CD4-positive, alpha-beta T cell treated with Interleukin-21 for 1 hour (primary cell): ENCODE data around the gene NUP210L.
"Not testable (repeated sequence)": the region's sequence is repeated elsewhere in the genome, so short reads cannot be mapped to it uniquely, and the experiment has no call there.

Experiments used
- DNase-seq: peaks from one replicate; pipeline ENCODE4 v3.0.0-alpha.2; 2020

Gene NUP210L

DNA sequence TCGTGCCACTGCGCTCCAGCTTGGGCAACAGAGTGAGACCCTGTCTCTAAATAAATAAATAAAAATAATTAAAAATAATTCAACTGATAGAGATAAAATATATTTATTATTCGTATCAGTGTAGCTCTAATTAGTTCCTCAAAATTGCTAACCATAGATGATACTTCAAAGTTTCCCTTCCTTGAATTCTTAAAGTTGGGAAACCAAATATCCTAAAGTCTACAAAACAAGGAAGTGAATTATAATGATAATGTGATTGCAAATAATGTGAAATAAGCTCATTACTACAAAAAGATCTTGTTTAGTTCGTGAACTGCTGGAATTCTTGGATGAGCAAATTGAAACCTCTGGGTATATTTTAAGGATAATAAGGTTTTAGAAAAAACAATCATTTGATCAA is 60.5 kb downstream of the NUP210L start:
- DNase-seq: no peak

DNA sequence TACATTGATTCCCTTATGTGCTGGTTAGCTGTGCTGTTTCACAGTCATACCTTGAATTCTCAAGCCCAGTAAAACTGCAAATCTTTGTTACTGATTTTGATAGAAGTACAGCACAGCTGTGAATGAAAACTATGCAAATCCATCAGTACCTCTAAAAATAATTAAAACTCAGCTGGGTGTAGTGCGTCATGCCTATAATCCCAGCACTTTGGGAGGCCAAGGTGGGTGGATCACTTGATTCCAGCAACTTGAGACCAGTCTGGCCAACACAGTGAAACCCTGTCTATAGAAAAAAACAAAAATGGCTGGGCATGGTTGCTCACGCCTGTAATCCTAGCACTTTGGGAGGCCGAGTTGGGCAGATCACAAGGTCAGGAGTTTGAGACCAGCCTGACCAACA is 61.2 kb downstream of the NUP210L start:
- DNase-seq: no peak

DNA sequence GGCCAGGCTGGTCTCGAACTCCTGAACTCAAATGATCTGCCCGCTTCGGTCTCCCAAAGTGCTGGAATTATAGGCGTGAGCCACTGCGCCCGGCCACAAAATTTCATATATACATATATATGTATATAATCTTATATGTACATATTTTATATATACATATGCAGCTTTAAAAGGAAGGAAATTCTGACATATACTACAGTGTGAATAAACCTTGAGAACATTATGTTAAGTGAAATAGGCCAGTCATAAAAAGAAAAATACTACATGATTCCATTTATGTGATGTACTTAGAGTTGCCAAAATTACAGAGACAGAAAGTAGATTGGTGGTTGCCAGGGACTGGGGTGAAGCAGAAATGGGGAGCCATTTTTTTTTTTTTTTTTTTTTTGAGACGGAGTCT is 63.2 kb downstream of the NUP210L start:
- DNase-seq: no peak

DNA sequence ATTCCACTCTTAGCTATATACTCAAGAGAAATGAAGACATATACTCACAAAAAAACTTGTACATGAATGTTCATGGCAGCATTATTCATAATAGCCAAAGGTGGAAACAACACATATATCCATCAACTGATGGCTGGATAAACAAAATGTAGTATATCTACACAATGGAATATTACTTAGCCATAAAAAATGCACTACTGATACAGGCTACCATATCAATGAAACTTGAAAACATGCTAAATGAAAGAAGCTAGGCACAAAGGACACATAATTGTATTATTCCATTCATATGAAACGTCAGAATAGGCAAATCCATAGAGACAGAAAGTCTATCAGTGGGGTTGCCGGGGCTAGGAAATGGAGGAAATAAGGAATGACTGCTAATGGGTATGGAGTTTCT is 67.3 kb downstream of the NUP210L start:
- DNase-seq: no peak

DNA sequence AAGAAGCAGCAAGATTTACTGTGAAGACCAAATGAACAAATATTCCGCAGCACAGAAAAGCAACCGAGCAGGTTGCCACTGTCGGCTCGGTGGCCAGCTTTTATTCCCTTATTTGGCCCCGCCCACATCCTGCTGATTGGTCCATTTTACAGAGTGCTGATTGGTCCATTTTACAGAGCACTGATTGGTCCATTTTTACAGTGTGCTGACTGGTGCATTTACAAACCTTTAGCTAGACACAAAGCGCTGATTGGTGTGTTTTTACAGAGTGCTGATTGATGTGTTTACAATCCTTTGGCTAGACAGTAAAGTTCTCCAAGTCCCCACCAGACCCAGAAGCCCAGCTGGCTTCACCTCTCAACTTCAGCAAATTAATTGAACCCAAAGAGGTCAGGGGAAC is 71.8 kb downstream of the NUP210L start:
- DNase-seq: not testable (repeated sequence)

DNA sequence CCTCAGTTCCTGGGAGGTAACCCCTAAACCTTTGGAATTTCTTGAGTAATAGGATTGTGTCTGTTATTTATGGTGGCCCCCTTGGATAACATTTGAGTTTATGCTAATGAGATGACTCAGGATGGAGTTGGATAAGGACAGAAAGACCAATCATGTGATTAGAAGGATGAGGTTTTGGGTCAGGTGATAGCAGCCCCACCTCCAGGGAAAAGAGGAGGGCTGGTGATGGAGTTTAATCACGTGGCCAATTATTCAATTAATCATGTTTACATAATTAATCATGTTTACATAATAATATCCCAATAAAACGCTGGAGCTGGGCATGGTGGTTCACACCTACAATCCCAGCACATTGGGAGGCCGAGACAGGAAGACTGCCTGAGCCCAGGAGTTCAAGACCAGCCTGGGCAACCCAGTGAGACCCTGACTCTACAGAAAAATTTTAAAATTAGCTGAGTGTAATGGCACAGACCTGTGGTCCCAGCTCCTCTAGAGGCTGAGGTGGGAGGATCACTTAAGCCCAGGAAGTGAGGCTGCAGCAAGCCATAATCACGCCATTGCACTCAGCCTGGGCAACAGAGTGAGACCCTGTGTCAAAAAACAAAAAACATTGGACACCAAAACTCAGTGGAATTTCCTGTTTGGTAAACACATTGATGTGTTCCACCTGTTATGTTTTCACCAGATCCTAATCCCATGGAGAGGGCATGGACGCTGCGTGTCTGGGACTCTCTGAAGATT is 73.3 kb downstream of the NUP210L start:
- DNase-seq: no peak

DNA sequence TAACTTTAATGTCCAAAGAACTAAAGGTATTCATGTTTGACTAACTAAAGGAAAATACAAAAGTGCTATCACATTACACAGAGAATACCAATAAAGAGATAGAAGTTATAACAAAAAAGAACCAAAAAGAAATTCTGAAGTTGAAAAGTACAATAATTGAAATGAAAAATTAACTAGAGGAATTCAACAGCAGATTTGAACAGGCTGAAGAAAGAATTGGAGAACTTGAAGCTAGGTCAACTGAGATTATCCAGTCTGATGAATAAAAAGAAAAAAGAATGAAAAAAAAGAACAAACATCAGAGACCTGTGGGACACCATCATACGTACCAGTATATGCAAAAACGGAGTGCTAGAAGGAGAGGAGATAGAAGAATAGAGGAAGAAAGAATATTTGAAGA is 78.5 kb downstream of the NUP210L start:
- no peak for DNase-seq

DNA sequence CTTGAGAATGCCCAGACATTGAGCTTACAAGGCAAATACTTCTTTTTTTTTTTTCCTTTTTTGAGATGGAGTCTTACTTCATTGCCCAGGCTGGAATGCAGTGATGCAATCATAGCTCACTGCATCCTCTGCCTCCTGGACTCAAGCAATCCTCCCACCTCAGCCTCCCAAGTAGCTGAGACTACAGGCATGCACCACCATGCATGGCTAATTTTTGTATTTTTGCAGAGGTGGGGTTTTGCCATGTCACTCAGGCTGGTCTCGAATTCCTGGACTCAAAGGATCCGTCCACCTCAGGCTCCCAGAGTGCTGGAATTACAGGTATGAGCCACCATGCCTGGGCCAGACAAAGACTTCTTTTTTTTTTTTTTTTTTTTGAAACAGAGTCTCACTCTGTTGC is 79.1 kb downstream of the NUP210L start:
- no peak for DNase-seq

DNA sequence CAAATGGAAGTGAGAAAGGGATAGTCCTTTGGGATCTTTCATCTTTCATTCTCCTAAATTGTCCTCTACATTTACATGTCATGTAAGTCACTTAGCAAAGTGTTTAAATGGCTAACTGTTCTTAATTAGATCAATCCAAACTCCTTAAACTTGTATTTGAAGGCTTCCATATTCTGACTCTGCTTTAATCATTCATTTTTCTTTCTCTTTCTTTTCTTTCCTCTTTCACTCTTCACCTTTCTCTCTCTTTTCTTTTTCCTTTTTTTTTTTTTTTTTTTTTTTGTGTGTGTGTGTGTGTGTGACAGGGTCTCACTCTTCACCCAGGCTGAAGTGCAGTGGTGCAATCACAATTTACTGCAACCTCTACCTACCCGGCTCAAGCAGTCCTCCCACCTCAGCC is 92.6 kb downstream of the NUP210L start:
- DNase-seq: no peak

DNA sequence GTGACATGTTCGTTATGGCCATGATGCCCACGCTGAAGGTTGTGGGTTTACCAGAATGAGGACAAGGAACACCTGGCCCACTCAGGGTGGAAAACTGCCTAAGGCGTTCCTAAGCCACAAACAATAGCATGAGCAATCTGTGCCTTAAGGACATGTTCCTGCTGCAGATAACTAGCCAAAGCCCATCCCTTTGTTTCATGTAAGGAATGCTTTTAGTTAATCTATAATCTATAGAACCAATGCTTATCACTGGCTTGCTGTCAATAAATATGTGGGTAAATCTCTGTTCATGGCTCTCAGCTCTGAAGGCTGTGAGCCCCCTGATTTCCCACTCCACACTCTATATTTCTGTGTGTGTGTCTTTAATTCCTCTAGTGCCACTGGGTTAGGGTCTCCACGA is 107.4 kb downstream of the NUP210L start:
- DNase-seq: not testable (repeated sequence)

DNA sequence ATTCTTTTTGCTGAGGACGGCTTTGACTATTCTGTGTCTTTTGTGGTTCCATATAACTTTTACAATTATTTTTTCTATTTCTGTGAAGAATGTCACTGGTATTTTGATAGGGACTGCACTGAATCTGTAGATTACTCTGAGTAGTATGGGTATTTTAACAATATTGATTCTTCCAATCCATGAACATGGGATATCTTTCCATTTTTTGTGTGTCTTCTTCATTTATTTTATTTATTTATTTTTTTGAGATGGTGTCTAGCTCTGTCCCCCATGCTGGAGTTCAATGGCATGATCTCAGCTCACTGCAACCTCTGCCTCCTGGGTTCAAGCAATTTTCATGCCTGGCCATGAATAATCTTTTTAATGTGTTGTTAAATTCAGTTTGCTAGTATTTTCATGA is 121.2 kb downstream of the NUP210L start:
- DNase-seq: not testable (repeated sequence)

DNA sequence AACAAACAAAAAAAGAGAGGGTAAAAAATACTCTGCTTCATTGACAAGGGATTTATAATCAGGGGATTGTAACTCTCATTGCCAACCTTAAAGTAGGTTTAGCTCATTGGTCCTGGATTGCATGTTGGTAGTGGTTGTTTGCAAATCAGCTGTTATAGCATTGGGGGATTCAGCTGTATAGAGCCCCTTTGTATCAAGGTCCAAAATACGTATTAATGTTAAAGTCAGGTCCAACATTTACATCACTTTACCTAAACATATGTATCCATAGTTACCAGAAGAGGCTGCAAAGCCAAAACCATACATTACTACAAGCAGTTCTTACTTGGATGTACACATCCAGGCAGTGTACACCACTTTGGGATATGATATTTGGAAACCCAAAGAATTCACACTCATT is 134.9 kb downstream of the NUP210L start:
- DNase-seq: no peak

DNA sequence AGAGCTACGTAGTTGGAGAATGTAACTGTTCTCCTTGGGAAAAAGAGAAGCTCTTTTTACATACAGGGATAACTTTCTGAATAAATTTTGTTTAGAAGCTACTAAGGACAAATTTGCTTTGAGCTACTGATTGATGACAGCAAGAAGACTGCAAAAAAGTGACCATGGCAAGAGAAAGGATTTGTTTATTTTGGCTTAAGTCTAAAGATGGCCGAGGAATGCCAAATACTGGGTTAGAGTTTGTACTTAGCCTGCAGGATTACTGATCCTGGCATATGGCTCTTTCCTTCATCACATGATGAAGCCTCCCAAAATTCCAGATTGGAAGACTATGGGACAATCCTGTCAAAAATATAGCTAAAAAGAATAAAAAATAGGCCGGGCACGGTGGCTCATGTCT is 135.6 kb downstream of the NUP210L start:
- DNase-seq: no peak

DNA sequence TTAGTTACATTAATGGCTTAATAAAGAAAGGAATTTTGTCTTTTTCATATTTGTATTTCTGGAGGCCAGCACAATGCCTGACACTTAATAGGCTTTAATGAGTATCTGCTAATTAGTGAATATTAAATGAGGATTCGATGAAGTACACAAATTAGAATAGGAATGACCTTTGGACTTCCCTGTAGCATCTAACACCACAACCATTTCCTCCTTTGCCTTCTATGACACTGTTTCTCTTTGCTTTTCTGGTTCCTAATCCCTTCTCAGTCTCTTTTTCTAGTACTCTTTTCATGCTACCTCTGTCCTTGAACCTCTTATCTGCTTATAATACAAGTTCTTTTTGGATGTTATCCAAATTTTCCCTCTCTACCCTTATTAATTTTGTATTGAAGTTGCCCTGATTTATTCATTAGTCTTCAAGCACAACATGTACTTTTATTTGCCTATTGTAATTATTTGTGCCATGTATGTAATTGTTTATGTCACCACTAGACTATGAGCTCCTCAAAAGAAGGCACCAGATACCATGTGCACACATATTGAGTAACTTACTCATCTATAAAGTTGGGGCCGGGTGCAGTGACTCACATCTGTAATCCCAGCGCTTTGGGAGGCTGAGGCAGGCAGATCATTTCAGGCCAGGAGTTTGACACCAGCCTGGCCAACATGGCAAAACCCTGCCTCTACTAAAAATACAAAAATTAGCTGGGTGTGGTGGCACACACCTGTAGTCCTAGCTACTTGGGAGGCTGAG is 140.5 kb downstream of the NUP210L start:
- no peak for DNase-seq

DNA sequence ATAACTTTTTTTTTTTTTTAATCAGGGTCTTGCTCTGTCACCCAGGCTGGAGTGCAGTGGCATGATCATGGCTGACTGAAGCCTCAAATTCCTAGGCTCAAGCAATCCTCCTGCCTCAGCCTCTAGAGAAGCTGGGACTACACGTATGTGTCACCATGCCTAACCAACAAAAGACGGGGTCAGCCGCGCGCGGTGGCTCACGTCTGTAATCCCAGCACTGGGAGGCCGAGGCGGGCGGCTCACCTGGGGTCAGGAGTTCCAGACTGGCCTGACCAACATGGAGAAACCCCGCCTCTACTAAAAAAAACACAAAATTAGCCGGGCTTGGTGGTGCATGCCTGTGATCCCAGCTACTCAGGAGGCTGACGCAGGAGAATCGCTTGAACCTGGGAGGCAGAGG is 142.3 kb downstream of the NUP210L start:
- DNase-seq: not testable (repeated sequence)

DNA sequence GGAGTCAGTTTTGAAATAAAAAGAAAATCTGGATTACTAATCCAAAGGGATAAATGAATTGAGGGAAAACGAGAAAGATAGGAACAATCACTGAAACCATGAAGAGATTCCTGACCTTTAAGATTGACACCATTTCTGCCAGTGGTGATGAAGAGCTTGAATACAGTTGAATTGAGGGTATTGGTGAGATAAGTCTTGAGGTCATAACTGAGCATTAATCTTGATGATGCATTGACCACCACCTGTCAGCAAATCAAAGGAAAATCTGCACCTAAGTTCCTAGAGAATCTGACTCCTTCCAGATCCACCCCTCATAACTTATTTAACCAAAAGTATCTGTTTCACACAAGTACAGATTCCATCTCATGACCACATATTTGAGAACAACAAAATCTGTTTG is 142.7 kb downstream of the NUP210L start:
- DNase-seq: no peak

DNA sequence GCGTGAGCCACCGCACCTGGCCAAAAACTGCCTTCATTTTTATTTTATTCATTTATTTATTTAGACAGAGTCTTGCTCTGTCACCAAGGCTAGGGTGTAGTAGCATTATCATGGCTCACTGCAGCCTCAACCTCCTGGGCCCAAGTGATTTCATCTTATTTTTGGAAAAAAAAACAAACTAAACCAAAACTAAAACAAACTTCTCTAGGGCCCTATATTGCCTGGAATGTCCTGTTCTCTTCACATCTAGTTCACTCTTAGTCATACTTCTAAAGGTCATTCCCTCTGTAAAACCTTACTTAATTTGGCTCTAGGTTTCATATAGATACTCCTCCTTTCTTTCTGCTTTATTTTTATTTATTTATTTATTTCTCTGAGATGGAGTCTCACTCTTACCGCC is 148.7 kb downstream of the NUP210L start:
- DNase-seq: no peak

DNA sequence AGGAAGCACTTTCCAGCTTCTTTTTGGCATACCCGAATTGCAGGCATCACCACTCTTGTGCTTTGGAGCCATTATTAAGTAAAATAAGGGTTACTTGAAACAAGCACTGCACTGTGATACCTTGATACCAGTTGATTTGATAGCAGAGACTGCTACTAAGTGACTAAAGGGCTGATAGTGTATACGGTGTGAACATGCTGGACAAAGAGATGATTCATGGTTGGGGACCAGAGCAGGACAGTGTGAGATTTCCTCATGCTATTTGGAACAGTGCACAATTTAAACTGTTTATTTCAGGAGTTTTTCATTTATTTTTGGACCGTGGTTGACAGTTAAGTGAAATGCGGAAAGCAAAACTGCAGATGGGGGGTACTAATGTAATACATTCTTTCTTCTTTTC is 154.5 kb downstream of the NUP210L start:
- DNase-seq: no peak

DNA sequence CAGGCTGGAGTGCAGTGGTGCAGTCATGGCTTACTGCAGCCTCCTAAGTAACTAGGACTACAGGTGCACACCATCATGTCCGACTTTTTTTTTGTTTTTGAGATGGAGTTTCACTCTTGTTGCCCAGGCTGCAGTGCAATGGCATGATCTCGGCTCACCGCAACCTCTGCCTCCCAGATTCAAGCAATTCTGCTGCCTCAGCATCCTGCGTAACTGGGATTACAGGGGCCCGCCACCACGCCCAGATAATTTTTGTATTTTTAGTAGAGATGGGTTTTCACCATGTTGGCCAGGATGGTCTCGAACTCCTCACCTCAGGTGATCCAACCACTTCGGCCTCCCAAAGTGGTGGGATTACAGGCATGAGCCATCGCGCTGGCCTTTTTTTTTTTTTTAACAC is 158.0 kb downstream of the NUP210L start:
- not testable (repeated sequence) for DNase-seq

DNA sequence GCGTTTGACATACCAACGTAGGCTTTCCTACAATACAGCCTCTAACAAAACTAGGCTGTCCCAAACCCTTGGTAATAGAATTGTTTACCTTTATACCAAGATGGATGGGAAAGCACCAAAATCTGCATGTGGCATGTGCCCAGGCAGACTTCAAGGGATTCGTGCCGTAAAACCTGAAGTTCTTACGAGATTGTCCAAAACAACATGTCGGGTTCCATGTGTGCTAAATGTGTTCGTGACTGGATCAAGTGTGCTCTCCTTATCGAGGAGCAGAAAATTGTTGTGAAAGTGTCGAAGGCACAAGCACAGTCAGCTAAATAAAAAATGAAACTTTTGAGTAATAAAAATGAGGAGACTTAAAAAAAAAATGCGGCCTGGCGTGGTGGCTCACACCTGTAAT is 159.2 kb downstream of the NUP210L start:
- no peak for DNase-seq

DNA sequence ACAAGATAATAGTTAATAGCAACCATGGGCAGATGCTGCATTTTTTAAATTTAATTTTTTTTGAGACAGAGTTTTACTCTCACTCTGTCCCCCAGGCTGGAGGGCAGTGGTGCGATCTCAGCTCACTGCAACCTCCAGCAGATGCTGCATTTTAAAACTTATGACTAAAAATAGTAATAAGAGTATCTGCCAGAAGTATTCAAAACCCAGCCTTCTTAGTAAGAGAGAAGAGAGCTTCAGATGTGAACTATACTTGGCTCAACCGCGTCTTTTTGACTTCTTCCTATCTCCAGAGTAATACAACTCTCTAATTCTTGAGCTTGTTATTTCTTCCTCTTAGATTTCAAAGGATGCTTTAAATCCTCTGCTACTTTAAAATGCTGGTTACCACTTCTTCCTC is 159.7 kb downstream of the NUP210L start:
- DNase-seq: no peak

DNA sequence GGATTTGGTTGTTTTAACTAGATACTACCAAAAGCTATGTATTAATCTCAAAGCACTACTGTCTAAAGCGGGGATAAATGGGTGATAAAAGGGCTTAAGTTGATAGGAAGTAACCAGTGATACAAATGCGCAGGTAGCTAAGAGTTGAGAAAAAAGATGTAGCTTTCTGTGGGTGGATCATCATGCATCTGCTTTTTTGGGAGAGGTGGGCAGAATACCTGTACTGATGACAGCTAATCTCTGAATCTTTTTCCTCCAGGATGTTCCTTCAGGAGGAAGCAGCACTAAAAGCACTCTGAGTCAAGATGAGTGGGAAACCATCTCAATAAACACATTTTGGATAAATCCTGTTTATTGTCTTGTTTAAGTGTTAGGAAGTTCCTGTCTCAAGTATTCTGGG is 163.1 kb downstream of the NUP210L start:
- DNase-seq: no peak

DNA sequence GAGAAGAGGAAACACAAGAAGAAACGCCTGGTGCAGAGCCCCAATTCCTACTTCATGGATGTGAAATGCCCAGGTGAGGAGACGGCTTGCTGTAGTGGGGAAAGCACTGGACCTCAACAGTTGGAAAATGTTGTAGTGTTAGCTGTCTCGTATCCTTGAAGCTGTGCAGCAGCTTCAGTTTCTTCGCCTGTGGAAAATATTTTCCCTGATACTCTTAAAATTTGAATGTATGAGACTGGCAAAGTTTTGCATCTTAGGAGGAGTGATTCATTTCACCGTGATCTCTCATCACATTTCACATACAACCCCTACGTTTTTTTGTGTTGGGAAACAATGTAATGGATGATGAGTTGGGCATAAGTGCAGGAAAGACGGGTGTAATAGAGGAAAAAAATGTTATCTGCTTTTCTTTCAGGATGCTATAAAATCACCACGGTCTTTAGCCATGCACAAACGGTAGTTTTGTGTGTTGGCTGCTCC is 163.7 kb downstream of the NUP210L start:
- no peak for DNase-seq

DNA sequence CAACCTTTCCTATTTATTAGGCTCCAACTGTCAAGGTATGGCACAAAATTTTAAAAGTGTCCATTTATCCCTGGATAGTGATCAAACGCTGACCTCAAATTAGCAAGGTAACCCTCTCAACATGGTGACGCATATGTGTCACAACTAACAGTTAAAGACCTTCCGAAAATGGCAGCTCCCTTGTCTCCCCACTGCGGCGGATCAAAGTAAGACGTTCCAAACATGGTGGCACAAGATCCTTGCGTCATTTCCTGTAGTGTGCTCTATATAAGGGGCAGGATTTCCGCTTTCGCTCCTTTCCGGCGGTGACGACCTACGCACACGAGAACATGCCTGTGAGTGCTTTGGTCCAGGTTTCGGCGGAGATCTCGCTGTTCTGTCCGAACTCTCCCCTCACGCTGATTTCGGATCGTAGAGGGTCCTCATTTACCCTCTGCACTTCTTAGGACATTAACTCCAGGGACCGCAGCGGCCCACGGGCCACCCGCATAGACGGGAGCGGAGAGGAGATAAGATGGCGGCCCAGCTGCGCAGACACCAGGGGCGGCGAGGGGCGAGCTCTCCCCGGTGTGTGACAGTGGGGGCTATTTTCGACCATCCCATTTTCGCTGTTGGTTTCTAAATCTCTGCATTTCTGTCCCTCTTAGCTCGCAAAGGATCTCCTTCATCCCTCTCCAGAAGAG is 164.3 kb downstream of the NUP210L start, which contains the start of gene RPS27:
RPS27 (plus strand) TSS at position 295 of the 683 bp plus-strand sequence; CDS start at position 330, 35 bp downstream.
- DNase-seq: peak; percentile 97
